ENCODE measurements around the gene LRRC43. TPM values are rescaled to one million over a fixed set of nuclear protein-coding genes. Genes with fewer than 3 reads are reported as not detected.
A peak's percentile ranks its signal among the peaks of the same experiment; 100 is the strongest.

The LRRC43 gene
- total and polyA plus RNA-seq, 2 experiments from 2014 or later: 0.45 TPM; not detected in 1

- Histone ChIP-seq H3K79me2 (replicated peaks; ENCODE audit: insufficient read depth) (no peaks in the 10 kb centered on the region), H3K4me1 (ENCODE audit: insufficient read depth) (no peaks in the 10 kb centered on the region; the same call in 1 of the 2 replicates), H3K36me3 (ENCODE audit: insufficient read depth) (peaks cover 7% of the 10 kb centered on the region; the same call in 1 of the 2 replicates), H3K4me3 (peak overlapping the region; percentile 46), H3K4me2 (peak overlapping the region; percentile 73; the same call in 1 of the 2 replicates), H3K27me3 (ENCODE audit: insufficient read depth) (no peaks in the 10 kb centered on the region), H3K9me2 (ENCODE audit: insufficient read depth) (no peaks in the 10 kb centered on the region), H3K27ac (ENCODE audit: low read depth) (no peak overlapping the region), H4K20me1 (replicated peaks; ENCODE audit: insufficient read depth) (peaks cover 6% of the 10 kb centered on the region; the same call in 1 of the 2 replicates), H2AFZ (no peak overlapping the region), H3F3A (replicated peaks; ENCODE audit: low read depth) (no peaks in the 10 kb centered on the region)
- no peak overlapping the region for H3K27ac Mint-ChIP-seq
- peak overlapping the region; percentile 38; the same call in 1 of the 3 replicates for H3K4me3 Mint-ChIP-seq
- peak; percentile 97 for ATAC-seq
- DNase-seq (ENCODE audit: low spot score): peak; percentile 84
- TF ChIP-seq STAT1 (IDR thresholded peaks at IDR 0.05; ENCODE audit: unreplicated experiment): no peak
- no peak for TF ChIP-seq CTCF (conservative IDR thresholded peaks at IDR 0.05; ENCODE audit: low read depth in 2 of 2)
- TF ChIP-seq ZNF331 (CRISPR knock-in tag; IDR thresholded peaks at IDR 0.05; ENCODE audit: low read depth): no peak
- no peak for TF ChIP-seq ZNF462 (CRISPR knock-in tag; IDR thresholded peaks at IDR 0.05)
- TF ChIP-seq CREB1 (CRISPR knock-in tag; IDR thresholded peaks at IDR 0.05; ENCODE audit: low read depth): no peak
- no peak for TF ChIP-seq ETS1 (IDR thresholded peaks at IDR 0.05)
- TF ChIP-seq, protein P1, sequence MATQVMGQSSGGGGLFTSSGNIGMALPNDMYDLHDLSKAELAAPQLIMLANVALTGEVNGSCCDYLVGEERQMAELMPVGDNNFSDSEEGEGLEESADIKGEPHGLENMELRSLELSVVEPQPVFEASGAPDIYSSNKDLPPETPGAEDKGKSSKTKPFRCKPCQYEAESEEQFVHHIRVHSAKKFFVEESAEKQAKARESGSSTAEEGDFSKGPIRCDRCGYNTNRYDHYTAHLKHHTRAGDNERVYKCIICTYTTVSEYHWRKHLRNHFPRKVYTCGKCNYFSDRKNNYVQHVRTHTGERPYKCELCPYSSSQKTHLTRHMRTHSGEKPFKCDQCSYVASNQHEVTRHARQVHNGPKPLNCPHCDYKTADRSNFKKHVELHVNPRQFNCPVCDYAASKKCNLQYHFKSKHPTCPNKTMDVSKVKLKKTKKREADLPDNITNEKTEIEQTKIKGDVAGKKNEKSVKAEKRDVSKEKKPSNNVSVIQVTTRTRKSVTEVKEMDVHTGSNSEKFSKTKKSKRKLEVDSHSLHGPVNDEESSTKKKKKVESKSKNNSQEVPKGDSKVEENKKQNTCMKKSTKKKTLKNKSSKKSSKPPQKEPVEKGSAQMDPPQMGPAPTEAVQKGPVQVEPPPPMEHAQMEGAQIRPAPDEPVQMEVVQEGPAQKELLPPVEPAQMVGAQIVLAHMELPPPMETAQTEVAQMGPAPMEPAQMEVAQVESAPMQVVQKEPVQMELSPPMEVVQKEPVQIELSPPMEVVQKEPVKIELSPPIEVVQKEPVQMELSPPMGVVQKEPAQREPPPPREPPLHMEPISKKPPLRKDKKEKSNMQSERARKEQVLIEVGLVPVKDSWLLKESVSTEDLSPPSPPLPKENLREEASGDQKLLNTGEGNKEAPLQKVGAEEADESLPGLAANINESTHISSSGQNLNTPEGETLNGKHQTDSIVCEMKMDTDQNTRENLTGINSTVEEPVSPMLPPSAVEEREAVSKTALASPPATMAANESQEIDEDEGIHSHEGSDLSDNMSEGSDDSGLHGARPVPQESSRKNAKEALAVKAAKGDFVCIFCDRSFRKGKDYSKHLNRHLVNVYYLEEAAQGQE (IDR thresholded peaks at IDR 0.05; ENCODE audit: unreplicated experiment): no peak
- no peak for TF ChIP-seq JUNB (IDR thresholded peaks at IDR 0.05; ENCODE audit: unreplicated experiment)
- TF ChIP-seq EZH2 (IDR thresholded peaks at IDR 0.05; ENCODE audit: low read depth, unreplicated experiment): no peak
- no peak for TF ChIP-seq ZNF114 (CRISPR knock-in tag; IDR thresholded peaks at IDR 0.05)
- no peak for TF ChIP-seq POLR2AphosphoS5 (IDR thresholded peaks at IDR 0.05; ENCODE audit: low read depth)
- TF ChIP-seq EZH2phosphoT487 (IDR thresholded peaks at IDR 0.05; ENCODE audit: unreplicated experiment): no peak
- no peak for TF ChIP-seq NANOG (IDR thresholded peaks at IDR 0.05; ENCODE audit: borderline replicate concordance)
- peaks cover 6% of the 10 kb centered on the region; the same call in 2 of the 3 replicates for H3K4me1 Mint-ChIP-seq
- H3K27me3 Mint-ChIP-seq (ENCODE audit: insufficient read depth, low read depth, poor library complexity): peaks cover 3% of the 10 kb centered on the region
- peaks cover 19% of the 10 kb centered on the region for H3K9me3 Mint-ChIP-seq
- H3K36me3 Mint-ChIP-seq (ENCODE audit: low read depth): peaks cover 39% of the 10 kb centered on the region
Observed at GRCh38 chr12:122137681-122138080, 45.2 kb upstream of the LRRC43 start.

Data from GM23338 (cell line).